MM.1S (cell line): ENCODE measurements around the gene MAT1A.

Experiments
- DNase-seq: peaks from one replicate; pipeline ENCODE4 v3.0.0-alpha.2; 2015
- H2AFZ ChIP-seq: fragments of 300-600 bp; sonication (generic); 2 replicates; pipeline ENCODE4 v1.6.0; 2016; ENCODE audit warnings: antibody characterized with exemption, low read length
- H3F3A ChIP-seq: fragments of 300-600 bp; sonication (generic); 2 replicates; pipeline ENCODE4 v1.6.1; 2016; ENCODE audit warnings: mild to moderate bottlenecking, antibody characterized with exemption, low read length, moderate library complexity, mixed read lengths; ENCODE audit not compliant: insufficient read depth
- H3K27ac ChIP-seq: fragments of 300-600 bp; sonication (generic); 2 replicates; pipeline ENCODE4 v1.5.1; 2016; ENCODE audit warnings: mild to moderate bottlenecking, low read length
- H3K27me3 ChIP-seq: fragments of 300-600 bp; sonication (generic); replicated peaks from 2 replicates; pipeline ENCODE4 v1.6.0; 2016; ENCODE audit warnings: low read length; ENCODE audit not compliant: insufficient read depth
- H3K36me3 ChIP-seq: fragments of 300-600 bp; sonication (generic); replicated peaks from 2 replicates; pipeline ENCODE4 v1.6.1; 2016; ENCODE audit warnings: mild to moderate bottlenecking, low read length, mixed read lengths; ENCODE audit not compliant: insufficient read depth
- H3K4me1 ChIP-seq: fragments of 300-600 bp; sonication (generic); 2 replicates; pipeline ENCODE4 v1.6.1; 2016; ENCODE audit warnings: low read length, mixed read lengths
- H3K4me2 ChIP-seq: fragments of 300-600 bp; sonication (generic); 2 replicates; pipeline ENCODE4 v1.6.0; 2016; ENCODE audit warnings: low read depth, low read length
- H3K4me3 ChIP-seq: fragments of 300-600 bp; sonication (generic); 2 replicates; pipeline ENCODE4 v1.5.1; 2016; ENCODE audit warnings: low read length, mixed read lengths
- H3K79me2 ChIP-seq: fragments of 300-600 bp; sonication (generic); 2 replicates; pipeline ENCODE4 v1.6.1; 2016; ENCODE audit warnings: mixed run types, low read length, mixed read lengths
- H3K9ac ChIP-seq: fragments of 300-600 bp; sonication (generic); 2 replicates; pipeline ENCODE4 v1.6.1; 2016; ENCODE audit warnings: low read length, mixed read lengths
- H3K9me2 ChIP-seq: fragments of 300-600 bp; sonication (generic); replicated peaks from 2 replicates; pipeline ENCODE4 v1.6.1; 2016; ENCODE audit warnings: mild to moderate bottlenecking, low read length, mixed read lengths; ENCODE audit not compliant: insufficient read depth
- H3K9me3 ChIP-seq: fragments of 300-600 bp; sonication (generic); replicated peaks from 2 replicates; pipeline ENCODE4 v1.6.1; 2016; ENCODE audit warnings: mild to moderate bottlenecking, low read length, mixed read lengths; ENCODE audit not compliant: insufficient read depth
- H4K20me1 ChIP-seq: fragments of 300-600 bp; sonication (generic); 2 replicates; pipeline ENCODE4 v1.6.1; 2016; ENCODE audit warnings: mild to moderate bottlenecking, low read length, moderate library complexity, mixed read lengths; ENCODE audit not compliant: insufficient read depth
- EZH2 ChIP-seq: fragments of 300-600 bp; sonication (generic); optimal IDR thresholded peaks from 2 replicates; pipeline ENCODE3; 2017; ENCODE audit warnings: low read depth, mild to moderate bottlenecking, antibody characterized with exemption, low read length, mixed read lengths
- EZH2phosphoT487 ChIP-seq: fragments of 300-600 bp; sonication (generic); IDR thresholded peaks from 2 replicates; pipeline ENCODE4 v1.6.1; 2018; ENCODE audit warnings: antibody characterized with exemption, low read length
- TF ChIP-seq, protein P1 (sequence below): fragments of 300-600 bp; sonication (generic); IDR thresholded peaks from 2 replicates; pipeline ENCODE4 v1.5.1; 2016; ENCODE audit warnings: antibody characterized with exemption, low read length, mixed read lengths

The MAT1A gene

DNA sequence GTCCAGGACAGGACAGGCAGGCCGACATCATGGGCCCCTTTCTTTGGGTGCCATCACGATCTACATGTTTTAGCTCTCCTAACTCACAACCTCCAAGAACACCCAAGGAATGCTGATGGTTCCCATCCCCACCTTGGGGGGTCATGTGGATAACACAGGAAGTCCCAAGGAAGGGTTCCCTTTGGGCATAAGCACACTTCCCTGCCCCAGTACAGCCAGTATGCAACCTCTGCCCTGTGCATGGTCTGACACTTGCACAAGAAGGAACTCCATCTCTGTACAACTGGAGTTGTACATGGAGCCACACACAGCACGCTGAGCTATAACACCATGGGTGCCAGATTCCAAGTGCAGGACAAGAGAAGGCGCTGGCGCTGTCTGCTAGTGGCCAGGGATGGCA is 11.0 kb downstream of the MAT1A start:
- H3F3A ChIP-seq = no peaks in the 10 kb centered on the region
- no peak overlapping the region for H3K9ac ChIP-seq
- H3K4me2 ChIP-seq = no peak overlapping the region

DNA sequence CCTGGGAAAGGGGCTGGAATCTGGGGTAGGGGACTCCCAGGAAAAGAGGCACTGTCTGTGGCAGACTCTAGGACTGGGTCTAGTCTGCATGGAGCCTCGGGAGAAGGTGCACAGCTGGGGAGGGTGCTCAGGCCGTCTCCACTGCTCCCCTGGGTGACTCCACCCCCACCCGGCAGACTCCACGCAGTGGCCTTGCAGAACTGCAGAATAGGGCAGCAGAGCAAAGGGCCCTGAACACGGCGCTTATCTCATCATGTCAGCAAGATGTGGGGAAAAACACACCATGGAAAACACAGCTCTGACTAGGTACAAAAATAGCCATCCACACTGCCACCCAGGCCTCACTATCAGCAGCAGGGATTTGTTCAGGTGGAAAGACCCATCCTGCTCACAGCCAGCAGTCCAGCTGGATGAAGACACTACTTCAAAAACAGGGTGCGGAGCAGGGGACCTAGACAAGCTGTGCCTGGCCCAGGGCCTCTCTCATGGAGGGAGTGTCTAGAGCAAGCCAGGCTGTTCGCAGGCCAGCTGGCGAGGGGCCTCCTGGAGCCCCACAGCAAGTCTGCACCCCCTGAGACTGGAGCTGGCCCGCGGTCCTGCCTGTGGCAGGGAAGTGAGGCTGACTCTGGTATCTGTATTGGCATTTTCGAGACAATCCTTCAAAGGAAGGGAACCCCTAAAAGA is 11.7 kb downstream of the MAT1A start:
- TF ChIP-seq EZH2phosphoT487 (no peak), EZH2 (no peak)
- TF ChIP-seq, protein P1, sequence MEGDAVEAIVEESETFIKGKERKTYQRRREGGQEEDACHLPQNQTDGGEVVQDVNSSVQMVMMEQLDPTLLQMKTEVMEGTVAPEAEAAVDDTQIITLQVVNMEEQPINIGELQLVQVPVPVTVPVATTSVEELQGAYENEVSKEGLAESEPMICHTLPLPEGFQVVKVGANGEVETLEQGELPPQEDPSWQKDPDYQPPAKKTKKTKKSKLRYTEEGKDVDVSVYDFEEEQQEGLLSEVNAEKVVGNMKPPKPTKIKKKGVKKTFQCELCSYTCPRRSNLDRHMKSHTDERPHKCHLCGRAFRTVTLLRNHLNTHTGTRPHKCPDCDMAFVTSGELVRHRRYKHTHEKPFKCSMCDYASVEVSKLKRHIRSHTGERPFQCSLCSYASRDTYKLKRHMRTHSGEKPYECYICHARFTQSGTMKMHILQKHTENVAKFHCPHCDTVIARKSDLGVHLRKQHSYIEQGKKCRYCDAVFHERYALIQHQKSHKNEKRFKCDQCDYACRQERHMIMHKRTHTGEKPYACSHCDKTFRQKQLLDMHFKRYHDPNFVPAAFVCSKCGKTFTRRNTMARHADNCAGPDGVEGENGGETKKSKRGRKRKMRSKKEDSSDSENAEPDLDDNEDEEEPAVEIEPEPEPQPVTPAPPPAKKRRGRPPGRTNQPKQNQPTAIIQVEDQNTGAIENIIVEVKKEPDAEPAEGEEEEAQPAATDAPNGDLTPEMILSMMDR = no peak
- no peaks in the 10 kb centered on the region for H3F3A ChIP-seq

More for the DNA sequence above, 11.0 kb downstream of the MAT1A start:
- H3K4me1 ChIP-seq = no peaks in the 10 kb centered on the region
- H4K20me1 ChIP-seq = no peaks in the 10 kb centered on the region
- TF ChIP-seq, protein P1 = no peak
- TF ChIP-seq EZH2 = no peak
- no peak for TF ChIP-seq EZH2phosphoT487
- DNase-seq = no peak
- H3K79me2 ChIP-seq = no peaks in the 10 kb centered on the region
- H2AFZ ChIP-seq = no peak overlapping the region
- H3K9me2 ChIP-seq = no peaks in the 10 kb centered on the region
- H3K36me3 ChIP-seq = no peaks in the 10 kb centered on the region
- no peak overlapping the region for H3K4me3 ChIP-seq
- H3K9me3 ChIP-seq = no peaks in the 10 kb centered on the region
- no peak overlapping the region for H3K27ac ChIP-seq
- no peaks in the 10 kb centered on the region for H3K27me3 ChIP-seq

DNA sequence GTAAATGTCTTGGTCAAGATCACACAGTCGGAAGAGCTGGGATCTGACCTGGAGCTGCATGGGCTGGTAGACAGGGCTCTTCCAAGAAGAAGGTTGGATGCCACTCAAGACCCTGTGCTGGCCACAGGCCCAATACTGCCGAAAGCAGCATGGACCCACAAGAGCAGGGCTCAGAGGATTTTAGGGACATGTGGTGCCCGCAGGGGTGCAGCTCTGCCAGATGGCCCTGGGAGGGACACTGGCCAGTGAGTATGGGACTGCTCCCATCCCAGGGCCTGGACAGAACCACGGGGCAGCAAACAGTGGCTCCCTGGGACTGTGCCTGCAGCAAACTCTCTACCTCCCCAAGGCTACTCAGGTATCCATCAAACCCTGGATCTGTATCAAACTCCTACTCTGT is 12.4 kb downstream of the MAT1A start:
- DNase-seq = no peak
- Histone ChIP-seq H3K4me3 (no peak overlapping the region), H3K36me3 (no peaks in the 10 kb centered on the region), H3K9ac (no peak overlapping the region), H3K9me2 (no peaks in the 10 kb centered on the region), H3K4me2 (no peak overlapping the region), H2AFZ (no peak overlapping the region), H3K27ac (no peak overlapping the region), H3K9me3 (no peaks in the 10 kb centered on the region), H3K27me3 (no peaks in the 10 kb centered on the region), H4K20me1 (no peaks in the 10 kb centered on the region), H3K4me1 (no peaks in the 10 kb centered on the region), H3K79me2 (no peaks in the 10 kb centered on the region), H3F3A (no peaks in the 10 kb centered on the region)
- TF ChIP-seq, protein P1 = no peak
- TF ChIP-seq EZH2 = no peak
- TF ChIP-seq EZH2phosphoT487 = no peak

More for the DNA sequence above, 11.7 kb downstream of the MAT1A start:
- no peak overlapping the region for H3K27ac ChIP-seq
- H3K9ac ChIP-seq = no peak overlapping the region
- H3K79me2 ChIP-seq = no peaks in the 10 kb centered on the region
- no peaks in the 10 kb centered on the region for H3K36me3 ChIP-seq
- H4K20me1 ChIP-seq = no peaks in the 10 kb centered on the region
- H3K9me2 ChIP-seq = no peaks in the 10 kb centered on the region
- no peaks in the 10 kb centered on the region for H3K4me1 ChIP-seq
- DNase-seq = no peak
- no peak overlapping the region for H3K4me2 ChIP-seq
- no peaks in the 10 kb centered on the region for H3K27me3 ChIP-seq
- no peak overlapping the region for H3K4me3 ChIP-seq
- H2AFZ ChIP-seq = no peak overlapping the region
- no peaks in the 10 kb centered on the region for H3K9me3 ChIP-seq
